Osteoblast (primary cell): ENCODE results near the gene KIDINS220. TPM values are rescaled to one million over a fixed set of nuclear protein-coding genes. Genes with fewer than 3 reads are reported as not detected.
A peak's percentile ranks its signal among the peaks of the same experiment; 100 is the strongest.

Source experiments
- DNase-seq: peaks from one replicate; pipeline ENCODE4 v3.0.0; 2011; ENCODE audit warnings: low spot score, mixed read lengths; ENCODE audit not compliant: insufficient read length; ENCODE audit errors: missing footprints
- H2AFZ ChIP-seq: 2 replicates; pipeline ENCODE4 v1.6.0; 2011; ENCODE audit warnings: mild to moderate bottlenecking, low read length
- H3K27ac ChIP-seq: 2 replicates; pipeline ENCODE4 v1.5.1; 2011; ENCODE audit warnings: mild to moderate bottlenecking, low read depth, low read length, moderate library complexity
- H3K27me3 ChIP-seq: 2 replicates; pipeline ENCODE4 v1.6.0; 2012; ENCODE audit warnings: mild to moderate bottlenecking, control low read depth, inconsistent platforms, low read length, moderate library complexity; ENCODE audit not compliant: insufficient read depth
- H3K36me3 ChIP-seq: 2 replicates; pipeline ENCODE4 v1.5.1; 2011; ENCODE audit warnings: mild to moderate bottlenecking, low read length, control low read depth, moderate library complexity; ENCODE audit not compliant: insufficient read depth
- H3K4me1 ChIP-seq: 2 replicates; pipeline ENCODE4 v1.5.1; 2011; ENCODE audit warnings: mild to moderate bottlenecking, low read length, control low read depth, moderate library complexity; ENCODE audit not compliant: insufficient read depth
- H3K4me2 ChIP-seq: 2 replicates; pipeline ENCODE4 v1.6.0; 2011; ENCODE audit warnings: mild to moderate bottlenecking, low read length; ENCODE audit not compliant: insufficient read depth
- H3K4me3 ChIP-seq: fragments of 200-600 bp; sonication (generic); 3 replicates; pipeline ENCODE4 v1.5.1; 2012; ENCODE audit warnings: mild to moderate bottlenecking, low read length, inconsistent platforms; ENCODE audit not compliant: insufficient read depth
- H3K79me2 ChIP-seq: 2 replicates; pipeline ENCODE4 v1.6.0; 2012; ENCODE audit warnings: mild to moderate bottlenecking, low read length, control low read depth, inconsistent platforms; ENCODE audit not compliant: insufficient read depth
- H3K9me3 ChIP-seq: 2 replicates; pipeline ENCODE4 v1.5.1; 2011; ENCODE audit warnings: low read depth, low read length, control low read depth
- H4K20me1 ChIP-seq: 2 replicates; pipeline ENCODE4 v1.6.0; 2012; ENCODE audit warnings: mild to moderate bottlenecking, low read length, control low read depth; ENCODE audit not compliant: insufficient read depth
- CTCF ChIP-seq: IDR thresholded peaks from 2 replicates; pipeline ENCODE4 v1.5.1; 2011; ENCODE audit warnings: mild to moderate bottlenecking, low read depth, low read length, moderate library complexity; ENCODE audit errors: extremely low read depth
- total RNA-seq: library from RNA; depleted of rRNA; stranded (reverse); fragments of >200 nt; gene quantifications from 2 replicates; pipeline ENCODE4 v1.2.3, GENCODE V29; 2012

KIDINS220 gene
- total RNA-seq, result 125 and 134 TPM in 2 replicates

- no peaks in the 10 kb centered on the region for H3K9me3 ChIP-seq
- peaks cover 52% of the 10 kb centered on the region for H3K79me2 ChIP-seq
- H3K36me3 ChIP-seq, result no peaks in the 10 kb centered on the region
- peak within 1 kb of the TSS; percentile 99 for H3K4me2 ChIP-seq
- peak within 1 kb of the TSS; percentile 96 for H3K4me3 ChIP-seq
- H3K27me3 ChIP-seq, result no peaks in the 10 kb centered on the region
- no peak for TF ChIP-seq CTCF
- H3K4me1 ChIP-seq, result peaks cover 13% of the 10 kb centered on the region
- DNase-seq, result peak; percentile 98
- H2AFZ ChIP-seq, result peak within 1 kb of the TSS; percentile 98
- H4K20me1 ChIP-seq, result peaks cover 36% of the 10 kb centered on the region
- H3K27ac ChIP-seq, result peak within 1 kb of the TSS; percentile 42
These were observed at the start of gene KIDINS220 for GRCh38 chr2:8836971-8837794. Gene KIDINS220, minus strand, starts transcription at chr2:8837613. Its CDS starts 10,520 bp downstream, at chr2:8827093.

- no peak overlapping the region for H3K27ac ChIP-seq
- H3K4me3 ChIP-seq, result no peak overlapping the region
- H3K4me2 ChIP-seq, result no peak overlapping the region
- peaks cover 2% of the 10 kb centered on the region for H4K20me1 ChIP-seq
- H3K4me1 ChIP-seq, result no peaks in the 10 kb centered on the region
- DNase-seq, result no peak
- H2AFZ ChIP-seq, result no peak overlapping the region
- no peaks in the 10 kb centered on the region for H3K79me2 ChIP-seq
- no peak for TF ChIP-seq CTCF
- peaks cover 6% of the 10 kb centered on the region for H3K36me3 ChIP-seq
- no peaks in the 10 kb centered on the region for H3K27me3 ChIP-seq
- H3K9me3 ChIP-seq, result no peaks in the 10 kb centered on the region
These were observed 49.5 kb upstream of the KIDINS220 start for GRCh38 chr2:8886876-8887275.

GRCh38 chr2:8886202-8886518 lies 48.7 kb upstream of the KIDINS220 start:
- DNase-seq, result no peak
- Histone ChIP-seq H2AFZ (no peak overlapping the region), H3K4me2 (no peak overlapping the region), H3K4me3 (no peak overlapping the region), H3K9me3 (no peaks in the 10 kb centered on the region), H3K36me3 (peaks cover 9% of the 10 kb centered on the region), H3K79me2 (no peaks in the 10 kb centered on the region), H4K20me1 (peaks cover 2% of the 10 kb centered on the region), H3K4me1 (no peaks in the 10 kb centered on the region), H3K27me3 (no peaks in the 10 kb centered on the region), H3K27ac (no peak overlapping the region)
- no peak for TF ChIP-seq CTCF

GRCh38 chr2:8885449-8886201 lies 48.2 kb upstream of the KIDINS220 start:
- Histone ChIP-seq H3K27ac (no peak overlapping the region), H2AFZ (no peak overlapping the region), H3K27me3 (no peaks in the 10 kb centered on the region), H3K4me1 (no peaks in the 10 kb centered on the region), H3K36me3 (peaks cover 14% of the 10 kb centered on the region), H3K4me2 (no peak overlapping the region), H3K79me2 (no peaks in the 10 kb centered on the region), H4K20me1 (peaks cover 2% of the 10 kb centered on the region), H3K4me3 (no peak overlapping the region), H3K9me3 (no peaks in the 10 kb centered on the region)
- no peak for TF ChIP-seq CTCF
- no peak for DNase-seq
